DND-41 (cell line): Measurements from ENCODE around the gene UHRF2.

Source experiments
- ATAC-seq: fragments of 200-7000 bp; cut with Tn5 transposase; 3 replicates; pipeline ENCODE4 v1.9.1; 2021; ENCODE audit warnings: low read depth; ENCODE audit not compliant: insufficient read depth
- DNase-seq: peaks from one replicate; pipeline ENCODE4 v3.0.0-alpha.2; 2020
- H2AFZ ChIP-seq: 2 replicates; pipeline ENCODE4 v1.6.0; 2012; ENCODE audit warnings: low read depth, low read length
- H3K27ac ChIP-seq: 2 replicates; pipeline ENCODE4 v1.5.1; 2012; ENCODE audit warnings: low read length, inconsistent platforms
- H3K27me3 ChIP-seq: fragments of 200-600 bp; sonication (generic); 2 replicates; pipeline ENCODE4 v1.6.0; 2012; ENCODE audit warnings: low read length, mild to moderate bottlenecking, inconsistent platforms; ENCODE audit not compliant: insufficient read depth, poor library complexity
- H3K36me3 ChIP-seq: 2 replicates; pipeline ENCODE4 v1.5.1; 2012; ENCODE audit warnings: low read length, inconsistent platforms; ENCODE audit not compliant: insufficient read depth
- H3K4me1 ChIP-seq: 2 replicates; pipeline ENCODE4 v1.5.1; 2012; ENCODE audit warnings: mild to moderate bottlenecking, low read length; ENCODE audit not compliant: insufficient read depth
- H3K4me2 ChIP-seq: 2 replicates; pipeline ENCODE4 v1.6.0; 2012; ENCODE audit warnings: mild to moderate bottlenecking, moderate library complexity, low read length, inconsistent platforms; ENCODE audit not compliant: insufficient read depth
- H3K4me3 ChIP-seq, 2 experiments: fragments of 200-600 bp in 1 of 2; shearing (Covaris generic) in 1 of 2; 2 replicates each; pipeline ENCODE4 v1.5.1; 2012 to 2016; ENCODE audit warnings: inconsistent platforms in 2 of 2, low read length in 2 of 2, mild to moderate bottlenecking in 2 of 2, low read depth in 1 of 2, moderate library complexity in 1 of 2
- H3K79me2 ChIP-seq: 2 replicates; pipeline ENCODE4 v1.6.0; 2012; ENCODE audit warnings: low read length, inconsistent platforms; ENCODE audit not compliant: insufficient read depth
- H3K9ac ChIP-seq: 2 replicates; pipeline ENCODE4 v1.6.0; 2012; ENCODE audit warnings: low read depth, mild to moderate bottlenecking, inconsistent platforms, low read length, moderate library complexity
- H3K9me3 ChIP-seq: 2 replicates; pipeline ENCODE4 v1.5.1; 2012; ENCODE audit warnings: low read length, moderate library complexity, mild to moderate bottlenecking, inconsistent platforms; ENCODE audit not compliant: insufficient read depth, severe bottlenecking
- H4K20me1 ChIP-seq: 2 replicates; pipeline ENCODE4 v1.6.0; 2012; ENCODE audit warnings: low read length; ENCODE audit not compliant: insufficient read depth
- CTCF ChIP-seq: IDR thresholded peaks from 2 replicates; pipeline ENCODE4 v1.5.1; 2012; ENCODE audit warnings: borderline replicate concordance, low read length, moderate library complexity, mild to moderate bottlenecking; ENCODE audit not compliant: poor library complexity, severe bottlenecking; ENCODE audit errors: extremely low read depth
- EZH2 ChIP-seq: IDR thresholded peaks from 3 replicates; pipeline ENCODE4 v1.6.1; 2012; ENCODE audit warnings: borderline replicate concordance, low read depth, mild to moderate bottlenecking, moderate library complexity, low read length, inconsistent platforms; ENCODE audit not compliant: severe bottlenecking

The UHRF2 gene

GRCh38 chr9:6460189-6460768 lies 47.3 kb downstream of the UHRF2 start:
- Histone ChIP-seq H3K27ac (no peak overlapping the region), H3K79me2 (peaks cover 85% of the 10 kb centered on the region), H3K27me3 (no peaks in the 10 kb centered on the region), H3K4me2 (no peak overlapping the region), H3K4me1 (no peaks in the 10 kb centered on the region), H3K9ac (no peak overlapping the region), H3K36me3 (peaks cover 33% of the 10 kb centered on the region), H3K4me3 (no peak overlapping the region), H2AFZ (no peak overlapping the region), H4K20me1 (peaks cover 26% of the 10 kb centered on the region; the same call in 1 of the 2 replicates), H3K9me3 (no peaks in the 10 kb centered on the region)
- TF ChIP-seq EZH2, result no peak
- TF ChIP-seq CTCF, result no peak
- ATAC-seq, result no peak
- no peak for DNase-seq

- peaks cover 20% of the 10 kb centered on the region; the same call in 1 of the 2 replicates for H4K20me1 ChIP-seq
- H3K4me3 ChIP-seq, result no peak overlapping the region
- H2AFZ ChIP-seq, result no peak overlapping the region
- TF ChIP-seq EZH2 (no peak), CTCF (no peak)
- no peak overlapping the region for H3K4me2 ChIP-seq
- DNase-seq (no peak), ATAC-seq (no peak)
- peaks cover 37% of the 10 kb centered on the region for H3K36me3 ChIP-seq
- H3K9me3 ChIP-seq, result no peaks in the 10 kb centered on the region
- no peaks in the 10 kb centered on the region for H3K4me1 ChIP-seq
- no peaks in the 10 kb centered on the region for H3K27me3 ChIP-seq
- no peak overlapping the region for H3K9ac ChIP-seq
- no peak overlapping the region for H3K27ac ChIP-seq
- peaks cover 84% of the 10 kb centered on the region for H3K79me2 ChIP-seq
These were observed 48.6 kb downstream of the UHRF2 start for GRCh38 chr9:6461619-6462018.

- H3K4me1 ChIP-seq, result no peaks in the 10 kb centered on the region
- no peak overlapping the region for H3K9ac ChIP-seq
- peaks cover 12% of the 10 kb centered on the region; the same call in 1 of the 2 replicates for H4K20me1 ChIP-seq
- no peak overlapping the region for H3K4me2 ChIP-seq
- ATAC-seq (no peak), DNase-seq (no peak)
- TF ChIP-seq EZH2 (no peak), CTCF (no peak)
- no peak overlapping the region for H3K4me3 ChIP-seq
- no peak overlapping the region for H2AFZ ChIP-seq
- H3K36me3 ChIP-seq, result peaks cover 51% of the 10 kb centered on the region
- H3K79me2 ChIP-seq, result peaks cover 74% of the 10 kb centered on the region
- no peaks in the 10 kb centered on the region for H3K27me3 ChIP-seq
- no peaks in the 10 kb centered on the region for H3K9me3 ChIP-seq
- no peak overlapping the region for H3K27ac ChIP-seq
These were observed 54.1 kb downstream of the UHRF2 start for GRCh38 chr9:6467006-6467625.
